ENCODE data around the gene RASA3.

GRCh38 chr13:114044486-114044885 lies 87.9 kb downstream of the RASA3 start:
- TF ChIP-seq CTCF (IDR thresholded peaks at IDR 0.05) (no peak), POLR2A (IDR thresholded peaks at IDR 0.05) (no peak)

Data from right lobe of liver (tissue), 4 donors.